GM12875 (cell line): Measurements from ENCODE around the gene AKAP13.

Source experiments
- H3K4me3 ChIP-seq: one replicate; pipeline ENCODE4 v1.5.1; 2011; ENCODE audit warnings: low read depth, low read length, control low read depth
- TF ChIP-seq, protein P1 (sequence below): IDR thresholded peaks from 2 replicates; pipeline ENCODE4 v1.5.1; 2011; ENCODE audit warnings: low read depth, mild to moderate bottlenecking, control low read depth, inconsistent platforms, low read length, moderate library complexity, borderline replicate concordance; ENCODE audit not compliant: insufficient read depth

AKAP13 gene

DNA sequence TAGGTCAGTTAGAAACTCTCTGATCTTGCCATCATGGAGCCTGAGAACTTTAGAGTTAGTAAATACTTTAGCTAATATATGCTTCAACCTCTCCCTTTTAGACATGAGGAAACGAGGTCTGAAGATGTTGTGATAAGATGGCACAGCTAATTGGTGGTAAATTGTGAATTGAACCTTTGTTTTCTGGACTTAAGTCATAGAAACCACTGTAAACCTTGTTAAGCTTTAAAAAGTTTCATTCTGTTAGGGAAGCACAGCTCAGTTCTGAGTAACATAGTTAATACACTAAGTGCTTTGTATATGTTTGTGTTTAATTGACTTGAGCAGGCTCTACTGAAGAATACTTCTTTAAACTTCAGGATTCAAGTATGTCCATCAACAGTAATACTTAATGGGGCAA, 108.6 kb downstream of the AKAP13 start:
- TF ChIP-seq, protein P1, sequence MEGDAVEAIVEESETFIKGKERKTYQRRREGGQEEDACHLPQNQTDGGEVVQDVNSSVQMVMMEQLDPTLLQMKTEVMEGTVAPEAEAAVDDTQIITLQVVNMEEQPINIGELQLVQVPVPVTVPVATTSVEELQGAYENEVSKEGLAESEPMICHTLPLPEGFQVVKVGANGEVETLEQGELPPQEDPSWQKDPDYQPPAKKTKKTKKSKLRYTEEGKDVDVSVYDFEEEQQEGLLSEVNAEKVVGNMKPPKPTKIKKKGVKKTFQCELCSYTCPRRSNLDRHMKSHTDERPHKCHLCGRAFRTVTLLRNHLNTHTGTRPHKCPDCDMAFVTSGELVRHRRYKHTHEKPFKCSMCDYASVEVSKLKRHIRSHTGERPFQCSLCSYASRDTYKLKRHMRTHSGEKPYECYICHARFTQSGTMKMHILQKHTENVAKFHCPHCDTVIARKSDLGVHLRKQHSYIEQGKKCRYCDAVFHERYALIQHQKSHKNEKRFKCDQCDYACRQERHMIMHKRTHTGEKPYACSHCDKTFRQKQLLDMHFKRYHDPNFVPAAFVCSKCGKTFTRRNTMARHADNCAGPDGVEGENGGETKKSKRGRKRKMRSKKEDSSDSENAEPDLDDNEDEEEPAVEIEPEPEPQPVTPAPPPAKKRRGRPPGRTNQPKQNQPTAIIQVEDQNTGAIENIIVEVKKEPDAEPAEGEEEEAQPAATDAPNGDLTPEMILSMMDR = no peak
- H3K4me3 ChIP-seq = no peak overlapping the region

DNA sequence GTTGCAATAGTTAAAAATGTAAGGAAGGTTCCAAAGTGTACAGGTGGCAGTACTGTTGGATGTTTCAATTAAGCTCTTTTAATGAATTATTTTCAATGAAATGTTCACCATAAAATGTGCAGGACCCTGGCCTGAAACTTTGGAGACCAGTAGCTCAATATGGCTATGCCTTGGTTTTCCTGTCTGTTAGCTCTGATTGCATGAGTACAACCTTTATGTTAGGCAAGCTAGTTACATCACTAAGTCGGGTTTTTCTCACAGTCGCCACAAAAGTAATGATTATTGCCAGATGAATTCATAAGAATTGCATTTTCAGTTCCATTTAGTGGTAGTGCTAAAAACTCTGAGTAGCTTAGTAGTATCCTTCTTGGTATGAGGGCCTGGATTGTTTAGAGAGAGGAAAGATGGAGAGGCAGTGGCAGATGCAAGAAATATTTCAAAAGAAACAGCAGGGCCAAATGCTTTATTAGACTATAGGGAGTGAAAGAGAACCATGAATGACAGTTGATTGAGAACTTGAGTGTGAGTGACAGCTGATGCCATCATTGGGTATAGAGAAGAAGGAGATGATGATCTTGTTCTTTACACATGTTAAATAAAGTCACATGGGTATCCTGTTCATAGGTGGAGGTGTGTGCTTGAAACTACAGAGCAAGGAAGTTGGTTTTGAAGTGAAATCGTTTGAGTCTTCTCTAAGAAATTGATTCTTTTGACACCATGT, 109.5 kb downstream of the AKAP13 start:
- H3K4me3 ChIP-seq = no peak overlapping the region
- TF ChIP-seq, protein P1 = no peak

DNA sequence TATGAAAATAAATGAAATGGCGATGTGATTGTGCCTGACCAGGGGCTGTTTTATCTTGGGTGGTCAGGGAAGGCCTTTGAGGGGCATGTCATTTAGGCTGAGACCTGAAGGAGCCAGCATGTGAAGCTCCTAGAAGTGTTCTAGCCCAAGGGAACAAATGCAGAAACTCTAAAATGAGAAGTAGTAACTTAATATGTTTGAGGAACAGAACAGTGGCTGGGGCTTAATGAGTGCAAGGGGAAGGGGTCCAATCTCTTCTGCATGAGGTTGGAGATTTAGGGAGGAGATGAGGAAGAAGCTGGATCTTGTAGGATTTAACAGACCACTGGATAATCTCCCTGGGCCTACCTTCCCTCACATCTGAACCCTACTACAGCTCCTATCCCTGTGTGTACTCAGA, 110.5 kb downstream of the AKAP13 start:
- no peak overlapping the region for H3K4me3 ChIP-seq
- TF ChIP-seq, protein P1 = no peak

- TF ChIP-seq, protein P1 = no peak
- H3K4me3 ChIP-seq = no peak overlapping the region
Observed at GRCh38 chr15:85491691-85492090, 111.3 kb downstream of the AKAP13 start.

DNA sequence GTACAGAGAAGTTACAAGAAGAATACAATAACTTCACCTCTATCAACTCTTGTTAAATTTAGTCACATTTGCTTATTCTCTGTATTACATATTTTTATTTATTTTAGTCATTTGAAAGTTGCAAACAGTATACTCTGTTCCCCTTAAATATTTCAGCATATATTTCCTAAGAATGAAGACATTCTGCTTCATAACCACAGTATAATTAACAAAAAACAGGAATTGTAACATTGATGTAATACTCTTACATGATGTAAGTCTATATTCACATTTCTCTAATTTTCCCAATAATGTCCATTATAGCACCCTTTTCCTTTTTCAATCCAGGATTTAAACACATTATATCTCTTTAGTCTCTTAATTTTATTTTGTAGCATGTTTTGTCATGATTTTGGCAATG, 112.0 kb downstream of the AKAP13 start:
- TF ChIP-seq, protein P1 = no peak
- H3K4me3 ChIP-seq = no peak overlapping the region

GRCh38 chr15:85493260-85493659, 112.9 kb downstream of the AKAP13 start:
- TF ChIP-seq, protein P1 = no peak
- no peak overlapping the region for H3K4me3 ChIP-seq

GRCh38 chr15:85494048-85494777, 113.8 kb downstream of the AKAP13 start:
- TF ChIP-seq, protein P1 = no peak
- H3K4me3 ChIP-seq = no peak overlapping the region
